ENCODE data around the gene DOCK2.

Gene DOCK2

GRCh38 chr5:169744336-169744735 lies 107.3 kb downstream of the DOCK2 start:
- Histone ChIP-seq H3K36me3 (replicated peaks; ENCODE audit: insufficient read depth, low read length) (no peaks in the 10 kb centered on the region), H3K9ac (ENCODE audit: low read length) (no peak overlapping the region), H4K20me1 (ENCODE audit: insufficient read depth, low read length) (no peaks in the 10 kb centered on the region), H3K27ac (ENCODE audit: low read length) (no peak overlapping the region), H3K9me2 (replicated peaks; ENCODE audit: insufficient read depth, low read length) (no peaks in the 10 kb centered on the region), H3K4me3 (ENCODE audit: low read length) (no peak overlapping the region), H3K79me2 (ENCODE audit: low read length) (no peaks in the 10 kb centered on the region), H3K4me1 (ENCODE audit: low read length) (no peaks in the 10 kb centered on the region), H3K4me2 (ENCODE audit: low read depth, low read length) (no peak overlapping the region), H3K9me3 (replicated peaks; ENCODE audit: insufficient read depth, low read length) (no peaks in the 10 kb centered on the region), H3F3A (ENCODE audit: insufficient read depth, low read length) (no peaks in the 10 kb centered on the region), H3K27me3 (replicated peaks; ENCODE audit: insufficient read depth, low read length) (no peaks in the 10 kb centered on the region), H2AFZ (ENCODE audit: low read length) (no peak overlapping the region)
- TF ChIP-seq CTCF (IDR thresholded peaks at IDR 0.05; ENCODE audit: low read length) (no peak), EZH2phosphoT487 (IDR thresholded peaks at IDR 0.05; ENCODE audit: low read length) (no peak), EZH2 (optimal IDR thresholded peaks at IDR 0.05; ENCODE audit: low read depth, low read length) (no peak)
- DNase-seq, result no peak

GRCh38 chr5:169745441-169746146 lies 108.5 kb downstream of the DOCK2 start:
- no peaks in the 10 kb centered on the region for H3K4me1 ChIP-seq (ENCODE audit: low read length)
- TF ChIP-seq EZH2 (optimal IDR thresholded peaks at IDR 0.05; ENCODE audit: low read depth, low read length), result no peak
- TF ChIP-seq EZH2phosphoT487 (IDR thresholded peaks at IDR 0.05; ENCODE audit: low read length), result no peak
- no peak for TF ChIP-seq CTCF (IDR thresholded peaks at IDR 0.05; ENCODE audit: low read length)
- H3K4me3 ChIP-seq (ENCODE audit: low read length), result no peak overlapping the region
- no peaks in the 10 kb centered on the region for H3K9me2 ChIP-seq (replicated peaks; ENCODE audit: insufficient read depth, low read length)
- H3K4me2 ChIP-seq (ENCODE audit: low read depth, low read length), result no peak overlapping the region
- DNase-seq, result no peak
- no peak overlapping the region for H3K9ac ChIP-seq (ENCODE audit: low read length)
- H3F3A ChIP-seq (ENCODE audit: insufficient read depth, low read length), result no peaks in the 10 kb centered on the region
- H2AFZ ChIP-seq (ENCODE audit: low read length), result no peak overlapping the region
- no peaks in the 10 kb centered on the region for H4K20me1 ChIP-seq (ENCODE audit: insufficient read depth, low read length)
- H3K27me3 ChIP-seq (replicated peaks; ENCODE audit: insufficient read depth, low read length), result no peaks in the 10 kb centered on the region
- H3K27ac ChIP-seq (ENCODE audit: low read length), result no peak overlapping the region
- H3K79me2 ChIP-seq (ENCODE audit: low read length), result no peaks in the 10 kb centered on the region
- no peaks in the 10 kb centered on the region for H3K9me3 ChIP-seq (replicated peaks; ENCODE audit: insufficient read depth, low read length)
- no peaks in the 10 kb centered on the region for H3K36me3 ChIP-seq (replicated peaks; ENCODE audit: insufficient read depth, low read length)

- no peaks in the 10 kb centered on the region for H4K20me1 ChIP-seq (ENCODE audit: insufficient read depth, low read length)
- no peaks in the 10 kb centered on the region for H3K27me3 ChIP-seq (replicated peaks; ENCODE audit: insufficient read depth, low read length)
- no peak overlapping the region for H2AFZ ChIP-seq (ENCODE audit: low read length)
- no peaks in the 10 kb centered on the region for H3K9me2 ChIP-seq (replicated peaks; ENCODE audit: insufficient read depth, low read length)
- H3K36me3 ChIP-seq (replicated peaks; ENCODE audit: insufficient read depth, low read length), result no peaks in the 10 kb centered on the region
- H3K9me3 ChIP-seq (replicated peaks; ENCODE audit: insufficient read depth, low read length), result no peaks in the 10 kb centered on the region
- no peaks in the 10 kb centered on the region for H3K79me2 ChIP-seq (ENCODE audit: low read length)
- no peak overlapping the region for H3K9ac ChIP-seq (ENCODE audit: low read length)
- no peaks in the 10 kb centered on the region for H3F3A ChIP-seq (ENCODE audit: insufficient read depth, low read length)
- H3K4me3 ChIP-seq (ENCODE audit: low read length), result no peak overlapping the region
- TF ChIP-seq EZH2 (optimal IDR thresholded peaks at IDR 0.05; ENCODE audit: low read depth, low read length) (no peak), CTCF (IDR thresholded peaks at IDR 0.05; ENCODE audit: low read length) (no peak), EZH2phosphoT487 (IDR thresholded peaks at IDR 0.05; ENCODE audit: low read length) (no peak)
- H3K27ac ChIP-seq (ENCODE audit: low read length), result no peak overlapping the region
- H3K4me2 ChIP-seq (ENCODE audit: low read depth, low read length), result no peak overlapping the region
- no peaks in the 10 kb centered on the region for H3K4me1 ChIP-seq (ENCODE audit: low read length)
- no peak for DNase-seq
Measured at GRCh38 chr5:169746147-169746694, 109.1 kb downstream of the DOCK2 start.

Measured in MM.1S (cell line).